Immature natural killer cell (primary cell): ENCODE measurements around the gene C3orf22. TPM values are rescaled to one million over a fixed set of nuclear protein-coding genes. Genes with fewer than 3 reads are reported as not detected.

Source experiments
- DNase-seq, 3 donors: peaks; one replicate each; pipeline ENCODE4 v3.0.0; 2022; ENCODE audit warnings: mixed read lengths in 1 of 3
- H3K27ac Mint-ChIP-seq, 6 donors: one replicate each; pipeline ENCODE4 v1.8.0; 2020; ENCODE audit warnings: mixed read lengths in 6 of 6, mild to moderate bottlenecking in 5 of 6, inconsistent platforms in 4 of 6, moderate library complexity in 3 of 6
- H3K27me3 Mint-ChIP-seq, 3 donors: one replicate each; pipeline ENCODE4 v1.8.0; 2020 to 2021; ENCODE audit warnings: low read depth in 3 of 3, mild to moderate bottlenecking in 3 of 3, mixed read lengths in 3 of 3, moderate library complexity in 3 of 3, inconsistent platforms in 1 of 3
- H3K36me3 Mint-ChIP-seq, 3 donors: one replicate each; pipeline ENCODE4 v1.8.0; 2020; ENCODE audit warnings: mixed read lengths in 3 of 3, inconsistent platforms in 2 of 3, mild to moderate bottlenecking in 2 of 3
- H3K4me1 Mint-ChIP-seq, 2 donors: one replicate each; pipeline ENCODE4 v1.8.0; 2020; ENCODE audit warnings: inconsistent platforms in 2 of 2, mild to moderate bottlenecking in 2 of 2, mixed read lengths in 2 of 2, moderate library complexity in 1 of 2
- H3K4me3 Mint-ChIP-seq, 5 donors: one replicate each; pipeline ENCODE4 v1.8.0; 2020; ENCODE audit warnings: mild to moderate bottlenecking in 5 of 5, mixed read lengths in 5 of 5, inconsistent platforms in 3 of 5, moderate library complexity in 3 of 5
- H3K9me3 Mint-ChIP-seq, 6 donors: one replicate each; pipeline ENCODE4 v1.8.0; 2020; ENCODE audit warnings: mild to moderate bottlenecking in 6 of 6, mixed read lengths in 6 of 6, inconsistent platforms in 4 of 6, moderate library complexity in 3 of 6
- polyA plus RNA-seq, 3 donors: library from polyadenylated mRNA; unstranded; fragments of 300-500 nt; fragmentation: Illumina TruSeq; gene quantifications; one replicate each; pipeline ENCODE4 v1.2.3, GENCODE V29; 2021

The C3orf22 gene
- polyA plus RNA-seq, 3 donors from 2014 or later = not detected

- Mint-ChIP-seq H3K4me3 (peak overlapping the region in 1 of 5 donors; percentile 13), H3K27ac (no peak overlapping the region), H3K36me3 (no peaks in the 10 kb centered on the region), H3K9me3 (no peaks in the 10 kb centered on the region), H3K27me3 (peaks cover 5 to 13% (median 11%) of the 10 kb centered on the region in 3 donors), H3K4me1 (peaks cover 0 to 3% of the 10 kb centered on the region in 2 donors)
- no peak for DNase-seq
These were observed 34.2 kb downstream of the C3orf22 start for GRCh38 chr3:126524429-126524988.

- Mint-ChIP-seq H3K9me3 (no peaks in the 10 kb centered on the region), H3K36me3 (no peaks in the 10 kb centered on the region), H3K27ac (no peak within 1 kb of the TSS)
These were observed 34.8 kb downstream of the C3orf22 start, which contains the start of gene CHST13 for GRCh38 chr3:126523745-126524428. TSS of gene CHST13 (plus strand) at chr3:126524155. CDS start at chr3:126524333, 178 bp downstream.

GRCh38 chr3:126522363-126522788 is 36.4 kb downstream of the C3orf22 start:
- peak; percentile 36 to 46 (median 39) for DNase-seq
- H3K4me3 Mint-ChIP-seq = peak overlapping the region in 1 of 5 donors; percentile 17
- no peaks in the 10 kb centered on the region for H3K36me3 Mint-ChIP-seq
- H3K27ac Mint-ChIP-seq = no peak overlapping the region
- H3K9me3 Mint-ChIP-seq = no peaks in the 10 kb centered on the region
- peaks cover 0 to 2% of the 10 kb centered on the region in 2 donors for H3K4me1 Mint-ChIP-seq
- peaks cover 5 to 13% (median 11%) of the 10 kb centered on the region in 3 donors for H3K27me3 Mint-ChIP-seq

More at GRCh38 chr3:126523745-126524428, 34.8 kb downstream of the C3orf22 start, which contains the start of gene CHST13:
- no peak for DNase-seq
- Mint-ChIP-seq H3K4me1 (peaks cover 0 to 2% of the 10 kb centered on the region in 2 donors), H3K4me3 (peak within 1 kb of the TSS in 1 of 5 donors; percentile 17), H3K27me3 (peaks cover 5 to 13% (median 11%) of the 10 kb centered on the region in 3 donors)

- peak overlapping the region in 1 of 6 donors; percentile 28 for H3K27ac Mint-ChIP-seq
- H3K9me3 Mint-ChIP-seq = no peaks in the 10 kb centered on the region
- no peak overlapping the region for H3K4me3 Mint-ChIP-seq
- peaks cover 5 to 18% (median 11%) of the 10 kb centered on the region in 3 donors for H3K27me3 Mint-ChIP-seq
- no peak for DNase-seq
- no peaks in the 10 kb centered on the region for H3K36me3 Mint-ChIP-seq
- peaks cover 0 to 2% of the 10 kb centered on the region in 2 donors for H3K4me1 Mint-ChIP-seq
These were observed 37.4 kb downstream of the C3orf22 start for GRCh38 chr3:126521122-126521891.

GRCh38 chr3:126519506-126520455 is 39.0 kb downstream of the C3orf22 start:
- no peak overlapping the region for H3K4me3 Mint-ChIP-seq
- no peak for DNase-seq
- peaks cover 5 to 15% (median 11%) of the 10 kb centered on the region in 3 donors for H3K27me3 Mint-ChIP-seq
- H3K27ac Mint-ChIP-seq = no peak overlapping the region
- no peaks in the 10 kb centered on the region for H3K36me3 Mint-ChIP-seq
- H3K4me1 Mint-ChIP-seq = peaks cover 0 to 2% of the 10 kb centered on the region in 2 donors
- H3K9me3 Mint-ChIP-seq = no peaks in the 10 kb centered on the region

GRCh38 chr3:126518779-126519177 is 40.0 kb downstream of the C3orf22 start:
- Mint-ChIP-seq H3K4me1 (peaks cover 0 to 2% of the 10 kb centered on the region in 2 donors), H3K4me3 (no peak overlapping the region), H3K27me3 (peaks cover 5 to 15% (median 11%) of the 10 kb centered on the region in 3 donors), H3K9me3 (no peaks in the 10 kb centered on the region), H3K36me3 (no peaks in the 10 kb centered on the region), H3K27ac (no peak overlapping the region)
- no peak for DNase-seq

- DNase-seq = no peak
- peaks cover 0 to 2% of the 10 kb centered on the region in 2 donors for H3K4me1 Mint-ChIP-seq
- H3K4me3 Mint-ChIP-seq = no peak overlapping the region
- H3K27ac Mint-ChIP-seq = no peak overlapping the region
- peaks cover 5 to 14% (median 8%) of the 10 kb centered on the region in 3 donors for H3K27me3 Mint-ChIP-seq
- H3K9me3 Mint-ChIP-seq = no peaks in the 10 kb centered on the region
- no peaks in the 10 kb centered on the region for H3K36me3 Mint-ChIP-seq
These were observed 40.5 kb downstream of the C3orf22 start for GRCh38 chr3:126517986-126518778.

- no peak for DNase-seq
These were observed 41.3 kb downstream of the C3orf22 start, which contains the start of gene UROC1 for GRCh38 chr3:126517291-126517951. TSS of gene UROC1 (minus strand) at chr3:126517773. CDS start at chr3:126517719, 54 bp downstream.

GRCh38 chr3:126516936-126517290 is 41.8 kb downstream of the C3orf22 start:
- no peak overlapping the region for H3K27ac Mint-ChIP-seq
- H3K4me1 Mint-ChIP-seq = no peaks in the 10 kb centered on the region
- no peak for DNase-seq
- H3K4me3 Mint-ChIP-seq = no peak overlapping the region
- H3K27me3 Mint-ChIP-seq = peaks cover 0 to 5% (median 1%) of the 10 kb centered on the region in 3 donors
- no peaks in the 10 kb centered on the region for H3K9me3 Mint-ChIP-seq
- no peaks in the 10 kb centered on the region for H3K36me3 Mint-ChIP-seq

More at GRCh38 chr3:126517291-126517951, 41.3 kb downstream of the C3orf22 start, which contains the start of gene UROC1:
- H3K27ac Mint-ChIP-seq = no peak within 1 kb of the TSS
- H3K4me1 Mint-ChIP-seq = peaks cover 0 to 2% of the 10 kb centered on the region in 2 donors
- H3K27me3 Mint-ChIP-seq = peaks cover 0 to 8% (median 3%) of the 10 kb centered on the region in 3 donors
- H3K9me3 Mint-ChIP-seq = no peaks in the 10 kb centered on the region
- no peaks in the 10 kb centered on the region for H3K36me3 Mint-ChIP-seq
- no peak within 1 kb of the TSS for H3K4me3 Mint-ChIP-seq

GRCh38 chr3:126516152-126516935 is 42.4 kb downstream of the C3orf22 start:
- no peaks in the 10 kb centered on the region for H3K4me1 Mint-ChIP-seq
- no peaks in the 10 kb centered on the region for H3K36me3 Mint-ChIP-seq
- no peak for DNase-seq
- H3K4me3 Mint-ChIP-seq = no peak overlapping the region
- no peaks in the 10 kb centered on the region for H3K9me3 Mint-ChIP-seq
- peaks cover 0 to 5% (median 1%) of the 10 kb centered on the region in 3 donors for H3K27me3 Mint-ChIP-seq
- H3K27ac Mint-ChIP-seq = no peak overlapping the region

GRCh38 chr3:126515066-126515706 is 43.5 kb downstream of the C3orf22 start:
- Mint-ChIP-seq H3K4me3 (no peak overlapping the region), H3K27me3 (peaks cover 0 to 7% (median 0%) of the 10 kb centered on the region in 3 donors), H3K36me3 (no peaks in the 10 kb centered on the region), H3K9me3 (no peaks in the 10 kb centered on the region), H3K27ac (no peak overlapping the region), H3K4me1 (no peaks in the 10 kb centered on the region)
- no peak for DNase-seq
